CD14-positive monocyte (primary cell): ENCODE measurements around the gene TXNL4A. TPM values are rescaled to one million over a fixed set of nuclear protein-coding genes. Genes with fewer than 3 reads are reported as not detected.

Source experiments
- DNase-seq, 3 donors: peaks; one replicate each; pipeline ENCODE4 v3.0.0-alpha.2; 2011 to 2022
- H2AFZ ChIP-seq: 2 replicates; pipeline ENCODE4 v1.6.0; 2012; ENCODE audit warnings: mild to moderate bottlenecking, low read depth, low read length, inconsistent platforms; ENCODE audit not compliant: insufficient read depth, poor library complexity, severe bottlenecking
- H3K27ac ChIP-seq, 2 donors: 1 replicate in 1 of 2; 2 replicates in 1 of 2; pipeline ENCODE4 v1.5.1; 2012 to 2013; ENCODE audit warnings: low read length in 2 of 2, control low read depth in 1 of 2, inconsistent platforms in 1 of 2, low read depth in 1 of 2, mild to moderate bottlenecking in 1 of 2
- H3K27me3 ChIP-seq, 2 donors: one replicate each; pipeline versions ENCODE4 v1.6.0 to v1.6.1; 2011 to 2013; ENCODE audit warnings: low read length in 2 of 2; ENCODE audit not compliant: control insufficient read depth in 2 of 2, insufficient read depth in 2 of 2
- H3K36me3 ChIP-seq, 2 donors: replicated peaks in 1 of 2; 1 replicate in 1 of 2; 2 replicates in 1 of 2; pipeline versions ENCODE4 v1.5.1 to v1.6.1; 2012 to 2013; ENCODE audit warnings: low read length in 2 of 2, control low read depth in 1 of 2, inconsistent platforms in 1 of 2, mild to moderate bottlenecking in 1 of 2; ENCODE audit not compliant: insufficient read depth in 2 of 2, control insufficient read depth in 1 of 2
- H3K4me1 ChIP-seq, 2 donors: 1 replicate in 1 of 2; 2 replicates in 1 of 2; pipeline versions ENCODE4 v1.5.1 to v1.6.1; 2012 to 2013; ENCODE audit warnings: low read length in 2 of 2, control low read depth in 1 of 2, inconsistent platforms in 1 of 2, mild to moderate bottlenecking in 1 of 2, moderate library complexity in 1 of 2; ENCODE audit not compliant: insufficient read depth in 2 of 2, control insufficient read depth in 1 of 2
- H3K4me2 ChIP-seq: replicated peaks from 2 replicates; pipeline ENCODE3; 2012; ENCODE audit warnings: low read length, moderate library complexity, mild to moderate bottlenecking; ENCODE audit not compliant: poor library complexity, severe bottlenecking; ENCODE audit errors: extremely low read depth
- H3K4me3 ChIP-seq, 3 experiments: fragments of 200-600 bp in 1 of 3; sonication (generic) in 1 of 3; replicated peaks in 1 of 3; 1 replicate in 2 of 3; 2 replicates in 1 of 3; pipeline ENCODE4 v1.5.1; 2011 to 2013; ENCODE audit warnings: low read length in 3 of 3, mild to moderate bottlenecking in 3 of 3, control low read depth in 2 of 3, low read depth in 2 of 3, inconsistent platforms in 1 of 3, moderate library complexity in 1 of 3
- H3K79me2 ChIP-seq: 2 replicates; pipeline ENCODE4 v1.6.0; 2012; ENCODE audit warnings: mild to moderate bottlenecking, control low read depth, inconsistent platforms, low read length, moderate library complexity; ENCODE audit not compliant: insufficient read depth
- H3K9ac ChIP-seq: 2 replicates; pipeline ENCODE4 v1.6.0; 2017; ENCODE audit warnings: low read length, mild to moderate bottlenecking; ENCODE audit not compliant: insufficient read depth, poor library complexity, severe bottlenecking
- H3K9me3 ChIP-seq, 2 donors: replicated peaks in 1 of 2; 1 replicate in 1 of 2; 2 replicates in 1 of 2; pipeline versions ENCODE4 v1.5.1 to v1.6.1; 2012 to 2013; ENCODE audit warnings: low read length in 2 of 2, control low read depth in 1 of 2; ENCODE audit not compliant: control insufficient read depth in 1 of 2, insufficient read depth in 1 of 2
- H4K20me1 ChIP-seq: 2 replicates; pipeline ENCODE4 v1.6.0; 2012; ENCODE audit warnings: mild to moderate bottlenecking, low read length, control low read depth, moderate library complexity; ENCODE audit not compliant: insufficient read depth
- H3K27ac Mint-ChIP-seq, 7 donors: one replicate each; pipeline ENCODE4 v1.8.0; 2020; ENCODE audit warnings: mild to moderate bottlenecking in 7 of 7, mixed read lengths in 7 of 7, moderate library complexity in 6 of 7, inconsistent platforms in 2 of 7
- H3K27me3 Mint-ChIP-seq, 3 donors: one replicate each; pipeline ENCODE4 v1.8.0; 2021 to 2022; ENCODE audit warnings: low read depth in 3 of 3, mild to moderate bottlenecking in 3 of 3, mixed read lengths in 3 of 3, moderate library complexity in 3 of 3, inconsistent platforms in 1 of 3
- H3K36me3 Mint-ChIP-seq, 2 donors: one replicate each; pipeline ENCODE4 v1.8.0; 2020; ENCODE audit warnings: mixed read lengths in 2 of 2, inconsistent platforms in 1 of 2, mild to moderate bottlenecking in 1 of 2
- H3K4me1 Mint-ChIP-seq: one replicate; pipeline ENCODE4 v1.8.0; 2020; ENCODE audit warnings: mild to moderate bottlenecking, mixed read lengths
- H3K4me3 Mint-ChIP-seq, 2 donors: one replicate each; pipeline ENCODE4 v1.8.0; 2020; ENCODE audit warnings: mild to moderate bottlenecking in 2 of 2, mixed read lengths in 2 of 2, moderate library complexity in 1 of 2
- H3K9me3 Mint-ChIP-seq, 7 donors: one replicate each; pipeline ENCODE4 v1.8.0; 2020 to 2022; ENCODE audit warnings: mixed read lengths in 7 of 7, mild to moderate bottlenecking in 6 of 7, moderate library complexity in 6 of 7, inconsistent platforms in 2 of 7
- CTCF ChIP-seq: fragments of 200-600 bp; IDR thresholded peaks from one replicate; pipeline ENCODE4 v1.8.0; 2022; ENCODE audit warnings: antibody characterized with exemption, mild to moderate bottlenecking
- WGBS: methylation state at CpG from one replicate; pipeline ENCODE4 v1.1.5; 2013; ENCODE audit warnings: missing lambda C conversion rate; ENCODE audit not compliant: insufficient coverage; 5-methylcytosine and 5-hydroxymethylcytosine counted together
- intact Hi-C, 2 donors: fragments of 100-400 bp; cut with micrococcal nuclease; formaldehyde crosslinking; loops; one replicate each; pipeline versions ENCODE4 v1.15.0 to v1.15.1; 2023
- polyA plus RNA-seq, 3 donors: library from polyadenylated mRNA; depleted of rRNA in 1 of 3; unstranded in 2 of 3; stranded (reverse) in 1 of 3; fragments of 300-500 nt in 2 of 3; fragments of >200 nt in 1 of 3; fragmentation: Illumina TruSeq in 2 of 3; gene quantifications; 1 replicate in 2 of 3; 2 replicates in 1 of 3; pipeline ENCODE4 v1.2.3, GENCODE V29; 2012 to 2021

Gene TXNL4A
- polyA plus RNA-seq, 3 donors = 34.5 to 192 (median 150) TPM

GRCh38 chr18:79935925-79936324 lies 52.4 kb downstream of the TXNL4A start:
- no peaks in the 10 kb centered on the region for H3K27me3 ChIP-seq
- H3K4me1 ChIP-seq = no peaks in the 10 kb centered on the region
- peaks cover 96% of the 10 kb centered on the region for H3K79me2 ChIP-seq
- H3K27ac ChIP-seq = no peak overlapping the region
- H3K9ac ChIP-seq = no peak overlapping the region
- H3K27ac Mint-ChIP-seq = no peak overlapping the region
- TF ChIP-seq CTCF = no peak
- peaks cover 56 to 81% (median 63%) of the 10 kb centered on the region in 7 donors for H3K9me3 Mint-ChIP-seq
- H3K4me3 Mint-ChIP-seq = no peak overlapping the region
- H3K27me3 Mint-ChIP-seq = no peaks in the 10 kb centered on the region
- H3K9me3 ChIP-seq = peaks cover 54 to 70% of the 10 kb centered on the region in 2 donors
- no peak overlapping the region for H2AFZ ChIP-seq
- H3K36me3 ChIP-seq = peaks cover 58 to 99% of the 10 kb centered on the region in 2 donors
- DNase-seq = no peak
- intact Hi-C loops = no loop called here
- H3K4me1 Mint-ChIP-seq = peaks cover 6% of the 10 kb centered on the region
- H3K4me2 ChIP-seq = no peak overlapping the region
- H3K4me3 ChIP-seq = no peak overlapping the region
- H3K36me3 Mint-ChIP-seq = peaks cover 93 to 99% of the 10 kb centered on the region in 2 donors
- H4K20me1 ChIP-seq = peaks cover 85% of the 10 kb centered on the region
- WGBS = 98% methylated on average over 6 of the region's 6 CpGs

- WGBS = 100% methylated on average over 2 of the region's 3 CpGs
Observed at GRCh38 chr18:79935499-79935898, 52.9 kb downstream of the TXNL4A start.

More at GRCh38 chr18:79935499-79935898, 52.9 kb downstream of the TXNL4A start:
- H3K9me3 ChIP-seq = peaks cover 54 to 73% of the 10 kb centered on the region in 2 donors
- H4K20me1 ChIP-seq = peaks cover 81% of the 10 kb centered on the region
- peaks cover 93% of the 10 kb centered on the region for H3K79me2 ChIP-seq
- peak overlapping the region in 1 of 2 donors; percentile 1 for H3K4me3 Mint-ChIP-seq
- H3K4me1 ChIP-seq = no peaks in the 10 kb centered on the region
- no peak overlapping the region for H2AFZ ChIP-seq
- no peak overlapping the region for H3K27ac ChIP-seq
- H3K4me3 ChIP-seq = no peak overlapping the region
- H3K9me3 Mint-ChIP-seq = peaks cover 58 to 83% (median 64%) of the 10 kb centered on the region in 7 donors
- no peak overlapping the region for H3K4me2 ChIP-seq
- H3K27me3 Mint-ChIP-seq = no peaks in the 10 kb centered on the region
- H3K27ac Mint-ChIP-seq = peak overlapping the region in 1 of 7 donors; percentile 73
- H3K36me3 ChIP-seq = peaks cover 57 to 99% of the 10 kb centered on the region in 2 donors
- no peak for TF ChIP-seq CTCF
- peaks cover 90 to 97% of the 10 kb centered on the region in 2 donors for H3K36me3 Mint-ChIP-seq
- intact Hi-C loops = no loop called here
- peaks cover 6% of the 10 kb centered on the region for H3K4me1 Mint-ChIP-seq
- H3K27me3 ChIP-seq = no peaks in the 10 kb centered on the region
- no peak overlapping the region for H3K9ac ChIP-seq
- DNase-seq = no peak
